ENCODE results near the gene LRRC10. TPM values are rescaled to one million over a fixed set of nuclear protein-coding genes. Genes with fewer than 3 reads are reported as not detected.

LRRC10 gene
- total RNA-seq, 2 donors from 2014 or later = not detected

GRCh38 chr12:69569236-69569635 is 41.5 kb downstream of the LRRC10 start:
- Mint-ChIP-seq H3K27me3 (ENCODE audit: insufficient read depth) (no peaks in the 10 kb centered on the region), H3K36me3 (ENCODE audit: low read depth) (peaks cover 25% of the 10 kb centered on the region), H3K4me3 (no peak overlapping the region), H3K27ac (no peak overlapping the region), H3K4me1 (no peaks in the 10 kb centered on the region), H3K9me3 (no peaks in the 10 kb centered on the region)
- TF ChIP-seq CTCF (conservative IDR thresholded peaks at IDR 0.05) = no peak
- Histone ChIP-seq H3K4me1 (ENCODE audit: control insufficient read depth, insufficient read depth, low read length) (no peaks in the 10 kb centered on the region), H3K27ac (ENCODE audit: low read depth, low read length) (no peak overlapping the region), H3K36me3 (ENCODE audit: control insufficient read depth, insufficient read depth, low read length) (peaks cover 73% of the 10 kb centered on the region), H3K27me3 (ENCODE audit: control insufficient read depth, insufficient read depth, low read length, poor library complexity, severe bottlenecking) (no peaks in the 10 kb centered on the region), H3K9me3 (ENCODE audit: control insufficient read depth, low read length) (no peaks in the 10 kb centered on the region), H3K9ac (ENCODE audit: extremely low read depth, low read length, poor library complexity, severe bottlenecking) (no peak overlapping the region), H3K4me3 (ENCODE audit: low read length) (no peak overlapping the region)
- WGBS, 2 experiments (ENCODE audit: insufficient coverage in 1 of 2, insufficient read length in 1 of 2) = 90 to 95% methylated on average over 2 to 4 of the region's 4 CpGs
- DNase-seq = no peak

GRCh38 chr12:69566603-69567002 is 44.1 kb downstream of the LRRC10 start:
- peak; percentile 54 for TF ChIP-seq CTCF (conservative IDR thresholded peaks at IDR 0.05)
- no peak for DNase-seq
- no peaks in the 10 kb centered on the region for H3K27me3 Mint-ChIP-seq (ENCODE audit: insufficient read depth)

GRCh38 chr12:69563166-69563762 is 47.4 kb downstream of the LRRC10 start:
- DNase-seq = no peak
- Mint-ChIP-seq H3K36me3 (ENCODE audit: low read depth) (peaks cover 10% of the 10 kb centered on the region), H3K4me3 (no peak overlapping the region), H3K27ac (no peak overlapping the region), H3K4me1 (no peaks in the 10 kb centered on the region), H3K27me3 (ENCODE audit: insufficient read depth) (no peaks in the 10 kb centered on the region), H3K9me3 (no peaks in the 10 kb centered on the region)
- Histone ChIP-seq H3K27me3 (ENCODE audit: control insufficient read depth, insufficient read depth, low read length, poor library complexity, severe bottlenecking) (no peaks in the 10 kb centered on the region), H3K36me3 (ENCODE audit: control insufficient read depth, insufficient read depth, low read length) (peaks cover 38% of the 10 kb centered on the region), H3K9me3 (ENCODE audit: control insufficient read depth, low read length) (no peaks in the 10 kb centered on the region), H3K4me3 (ENCODE audit: low read length) (no peak overlapping the region), H3K9ac (ENCODE audit: extremely low read depth, low read length, poor library complexity, severe bottlenecking) (no peak overlapping the region), H3K4me1 (ENCODE audit: control insufficient read depth, insufficient read depth, low read length) (no peaks in the 10 kb centered on the region), H3K27ac (ENCODE audit: low read depth, low read length) (no peak overlapping the region)
- TF ChIP-seq CTCF (conservative IDR thresholded peaks at IDR 0.05) = no peak
- 87 to 100% methylated on average over 2 of the region's 2 CpGs for WGBS, 2 experiments (ENCODE audit: insufficient coverage in 1 of 2, insufficient read length in 1 of 2)

More at GRCh38 chr12:69566603-69567002, 44.1 kb downstream of the LRRC10 start:
- peaks cover 16% of the 10 kb centered on the region for H3K36me3 Mint-ChIP-seq (ENCODE audit: low read depth)
- no peaks in the 10 kb centered on the region for H3K4me1 Mint-ChIP-seq
- Histone ChIP-seq H3K9ac (ENCODE audit: extremely low read depth, low read length, poor library complexity, severe bottlenecking) (no peak overlapping the region), H3K4me3 (ENCODE audit: low read length) (no peak overlapping the region), H3K9me3 (ENCODE audit: control insufficient read depth, low read length) (no peaks in the 10 kb centered on the region), H3K27me3 (ENCODE audit: control insufficient read depth, insufficient read depth, low read length, poor library complexity, severe bottlenecking) (no peaks in the 10 kb centered on the region), H3K4me1 (ENCODE audit: control insufficient read depth, insufficient read depth, low read length) (no peaks in the 10 kb centered on the region), H3K27ac (ENCODE audit: low read depth, low read length) (no peak overlapping the region), H3K36me3 (ENCODE audit: control insufficient read depth, insufficient read depth, low read length) (peaks cover 71% of the 10 kb centered on the region)
- 90 to 98% methylated on average over 3 of the region's 3 CpGs for WGBS, 2 experiments (ENCODE audit: insufficient coverage in 1 of 2, insufficient read length in 1 of 2)
- no peaks in the 10 kb centered on the region for H3K9me3 Mint-ChIP-seq
- no peak overlapping the region for H3K4me3 Mint-ChIP-seq
- peak overlapping the region; percentile 19 for H3K27ac Mint-ChIP-seq

Small RNA genes lying within 50 kb of the gene (microRNA-seq; reads per million reads assigned to microRNA genes)
- gene MIR3913-1 (ENCODE audit: borderline microRNAs expressed) (not detected), gene MIR3913-2 (ENCODE audit: borderline microRNAs expressed) (not detected)

Other genes with a start within 250 kb of the LRRC10 start
- 10 to 100 TPM; 63.1 to 65.8 TPM for gene FRS2, start 140.5 kb downstream of the LRRC10 start, total RNA-seq
- gene CCT2, start 25.4 kb downstream of the LRRC10 start, total RNA-seq = 100 to 1,000 TPM; 284 to 319 TPM
- not detected for gene BEST3, start 88.4 kb upstream of the LRRC10 start, total RNA-seq
- gene RAB3IP, start 128.0 kb upstream of the LRRC10 start, total RNA-seq = 10 to 100 TPM; 48.3 to 52.8 TPM
- gene MYRFL, start 214.3 kb upstream of the LRRC10 start, total RNA-seq = under 1 TPM; 0.15 to 0.55 TPM

Measured in endodermal cell (in vitro differentiated cells).